HepG2 (cell line): ENCODE measurements around the gene BRD2.

Experiments used
- NFIC ChIP-seq: IDR thresholded peaks from 2 replicates; pipeline ENCODE4 v1.6.1; 2012; ENCODE audit warnings: mild to moderate bottlenecking, low read length, inconsistent platforms
- ZNF660 ChIP-seq: sonication (generic); formaldehyde crosslinking; IDR thresholded peaks from 2 replicates; pipeline ENCODE4 v1.5.1; 2020; ENCODE audit warnings: mild to moderate bottlenecking, low read depth, missing genetic modification reagents, borderline replicate concordance
- TF ChIP-seq, protein P1 (sequence below): sonication (generic); formaldehyde crosslinking; IDR thresholded peaks from 2 replicates; pipeline ENCODE4 v1.4.0; 2020; ENCODE audit warnings: missing genetic modification reagents, mild to moderate bottlenecking, borderline replicate concordance

DNA sequence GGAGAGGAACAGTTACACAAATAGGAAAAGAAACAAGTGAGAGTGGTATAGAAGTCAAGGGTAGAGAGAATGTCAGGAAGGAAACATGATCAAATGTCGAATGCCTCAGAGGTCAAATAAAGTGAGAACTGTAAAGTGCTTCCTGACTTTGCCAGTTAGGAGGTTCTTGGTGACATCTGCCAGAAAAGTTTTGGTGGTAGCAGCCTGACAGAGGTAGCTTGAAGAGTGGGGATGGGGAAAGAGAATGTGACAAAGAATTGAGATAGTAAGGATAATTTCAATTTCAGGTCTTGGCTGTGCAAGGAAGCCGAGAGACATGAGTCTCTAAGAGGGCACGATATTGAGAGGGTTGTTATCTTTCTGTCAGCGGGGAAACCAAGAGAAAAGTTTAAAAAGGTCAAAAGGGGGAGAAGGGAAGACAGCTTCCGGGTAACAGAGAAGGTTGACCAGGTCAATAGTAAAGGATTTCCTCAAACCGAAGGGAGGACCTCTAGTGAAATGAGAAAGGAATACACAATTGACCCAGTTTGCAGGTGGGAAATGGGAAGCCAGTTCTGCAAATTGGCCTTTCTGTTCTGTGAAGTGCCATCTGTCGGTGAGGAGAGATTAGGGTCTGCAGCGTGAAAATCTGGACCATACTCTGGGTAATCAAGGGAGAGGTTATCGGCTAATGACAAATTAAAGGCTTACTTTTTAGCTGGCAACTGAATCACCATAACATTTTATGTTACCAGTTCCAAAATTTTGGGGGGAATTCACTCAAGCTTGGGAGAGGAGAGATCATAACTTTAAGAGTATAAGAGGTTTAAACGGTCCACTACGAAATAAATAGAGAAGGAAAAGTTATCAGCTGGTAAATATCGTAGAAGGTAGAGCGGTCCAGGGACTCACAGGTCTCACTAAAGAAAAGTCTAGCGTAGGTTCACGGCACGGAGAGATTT lies 973 bp upstream of the BRD2 start:
- TF ChIP-seq ZNF660 (CRISPR knock-in tag) (no peak), NFIC (no peak)
- TF ChIP-seq, protein P1, sequence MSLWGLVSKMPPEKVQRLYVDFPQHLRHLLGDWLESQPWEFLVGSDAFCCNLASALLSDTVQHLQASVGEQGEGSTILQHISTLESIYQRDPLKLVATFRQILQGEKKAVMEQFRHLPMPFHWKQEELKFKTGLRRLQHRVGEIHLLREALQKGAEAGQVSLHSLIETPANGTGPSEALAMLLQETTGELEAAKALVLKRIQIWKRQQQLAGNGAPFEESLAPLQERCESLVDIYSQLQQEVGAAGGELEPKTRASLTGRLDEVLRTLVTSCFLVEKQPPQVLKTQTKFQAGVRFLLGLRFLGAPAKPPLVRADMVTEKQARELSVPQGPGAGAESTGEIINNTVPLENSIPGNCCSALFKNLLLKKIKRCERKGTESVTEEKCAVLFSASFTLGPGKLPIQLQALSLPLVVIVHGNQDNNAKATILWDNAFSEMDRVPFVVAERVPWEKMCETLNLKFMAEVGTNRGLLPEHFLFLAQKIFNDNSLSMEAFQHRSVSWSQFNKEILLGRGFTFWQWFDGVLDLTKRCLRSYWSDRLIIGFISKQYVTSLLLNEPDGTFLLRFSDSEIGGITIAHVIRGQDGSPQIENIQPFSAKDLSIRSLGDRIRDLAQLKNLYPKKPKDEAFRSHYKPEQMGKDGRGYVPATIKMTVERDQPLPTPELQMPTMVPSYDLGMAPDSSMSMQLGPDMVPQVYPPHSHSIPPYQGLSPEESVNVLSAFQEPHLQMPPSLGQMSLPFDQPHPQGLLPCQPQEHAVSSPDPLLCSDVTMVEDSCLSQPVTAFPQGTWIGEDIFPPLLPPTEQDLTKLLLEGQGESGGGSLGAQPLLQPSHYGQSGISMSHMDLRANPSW (CRISPR knock-in tag), result no peak
